HG02798 (cell line): ENCODE results near the gene ITCH.
"Not testable (repeated sequence)": the region's sequence is repeated elsewhere in the genome, so short reads cannot be mapped to it uniquely, and the experiment has no call there.

Source experiments
- ATAC-seq: cut with Tn5 transposase; IDR thresholded peaks from one replicate; pipeline ENCODE4 v1.9.1; 2021; ENCODE audit warnings: mild to moderate bottlenecking; ENCODE audit not compliant: unreplicated experiment, poor library complexity

ITCH gene

DNA sequence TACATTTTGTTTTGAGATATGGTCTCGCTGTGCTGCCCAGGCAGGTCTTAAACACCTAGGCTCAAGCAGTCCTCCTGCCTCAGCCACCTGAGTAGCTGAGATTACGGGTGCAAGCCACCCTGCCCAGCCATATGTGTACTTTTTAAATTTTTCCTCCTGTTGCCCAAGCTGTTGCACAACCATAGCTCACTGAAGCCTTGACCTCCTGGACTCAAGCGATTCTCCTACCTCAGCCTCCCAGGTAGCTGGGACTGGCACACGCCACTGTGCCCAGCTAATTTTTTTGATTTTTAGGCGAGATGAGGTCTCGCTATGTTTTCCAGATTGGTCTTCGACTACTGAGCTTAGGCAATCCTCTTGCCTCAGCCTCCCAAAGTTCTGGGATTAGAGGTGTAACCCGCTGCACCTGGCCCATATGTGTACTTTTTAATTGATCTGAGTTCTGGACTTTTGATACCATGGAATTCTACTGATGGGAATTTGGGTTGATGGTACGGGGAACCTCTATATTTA is 44.9 kb downstream of the ITCH start:
- no peak for ATAC-seq

DNA sequence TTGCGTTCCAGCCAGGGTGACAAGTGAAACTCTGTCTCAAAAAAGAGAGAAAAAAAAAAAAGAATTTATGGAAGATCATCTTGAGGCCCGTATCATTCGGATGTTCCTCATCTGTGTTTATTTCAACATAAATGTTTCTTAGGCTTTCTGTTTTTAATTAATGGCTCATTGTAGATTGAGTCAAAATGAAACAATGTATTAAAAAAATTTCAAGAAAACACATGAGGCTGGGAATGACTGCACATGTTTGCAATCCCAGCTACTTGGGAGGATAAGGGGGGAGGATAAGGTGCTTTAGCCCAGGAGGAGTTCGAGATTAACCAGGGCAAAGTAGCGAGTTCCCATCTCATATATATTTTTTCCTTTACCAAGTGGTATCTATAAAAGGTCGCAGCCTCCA is 47.3 kb downstream of the ITCH start:
- ATAC-seq: no peak

DNA sequence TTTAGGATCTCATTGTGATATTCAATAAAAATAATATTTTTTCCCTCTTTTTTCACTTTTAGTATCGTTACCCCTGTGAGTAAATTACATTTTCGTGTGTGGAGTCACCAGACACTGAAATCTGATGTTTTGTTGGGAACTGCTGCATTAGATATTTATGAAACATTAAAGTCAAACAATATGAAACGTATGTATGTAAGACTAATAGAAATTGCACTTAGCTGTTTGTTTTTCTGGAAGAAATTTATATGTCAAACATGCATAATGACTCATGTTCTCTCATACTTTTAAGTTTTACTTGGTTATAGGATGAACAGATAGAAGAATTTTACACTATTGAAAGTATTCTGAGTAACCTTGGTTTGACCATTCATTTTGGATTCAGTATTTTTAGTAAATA is 49.4 kb downstream of the ITCH start:
- ATAC-seq: no peak

DNA sequence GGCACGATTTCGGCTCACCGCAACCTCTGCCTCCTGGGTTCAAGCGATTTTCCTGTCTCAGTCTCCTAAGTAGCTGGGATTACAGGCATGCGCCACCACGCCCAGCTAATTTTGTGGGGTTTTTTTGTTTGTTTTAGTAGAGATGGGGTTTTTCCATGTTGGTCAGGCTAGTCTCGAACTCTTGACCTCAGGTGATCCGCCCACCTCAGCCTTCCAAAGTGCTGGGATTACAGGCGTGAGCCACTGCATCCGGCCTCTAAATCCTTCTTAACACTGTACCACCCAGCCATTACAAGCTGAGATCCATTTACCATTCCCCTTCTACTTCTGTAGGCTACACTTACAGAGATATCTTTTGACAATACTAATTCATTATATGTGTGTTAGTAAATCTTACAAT is 51.5 kb downstream of the ITCH start:
- peak; percentile 8 for ATAC-seq

DNA sequence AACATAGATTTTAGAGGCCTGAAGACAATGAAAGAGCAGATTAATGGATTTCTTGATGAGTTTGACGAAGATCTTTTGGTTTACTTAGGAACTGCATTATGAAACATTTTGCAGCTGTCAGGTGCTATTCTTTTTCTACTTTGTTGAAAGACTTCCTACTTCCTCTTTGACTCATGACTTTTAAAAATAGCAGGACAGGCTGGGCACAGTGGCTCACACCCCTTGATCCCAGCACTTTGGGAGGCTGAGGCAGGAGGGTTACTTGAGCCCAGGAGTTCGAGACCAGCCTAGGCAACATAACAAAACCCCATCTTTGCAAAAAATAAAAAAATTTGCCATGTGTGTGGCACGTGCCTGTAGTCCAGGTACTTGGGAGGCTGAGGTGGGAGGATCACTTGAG is 52.0 kb downstream of the ITCH start:
- peak; percentile 74 for ATAC-seq

DNA sequence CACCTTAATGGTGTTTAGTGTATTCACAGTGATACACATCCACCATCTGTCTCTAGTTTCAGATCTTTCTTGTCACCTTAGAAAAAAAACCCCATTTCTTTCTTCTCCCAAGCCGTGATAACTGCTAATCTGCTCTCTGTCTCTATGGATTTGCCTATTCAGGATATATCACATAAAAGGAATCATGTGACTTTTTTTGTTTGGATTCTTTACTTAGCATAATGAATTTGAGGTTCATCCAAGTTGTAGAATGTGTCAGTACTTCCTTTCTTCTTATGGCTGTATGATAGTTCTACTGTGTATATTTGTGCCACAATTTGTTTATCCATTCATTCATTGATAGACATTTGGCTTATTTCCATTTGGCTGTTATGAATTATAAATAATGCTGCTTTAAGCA is 57.1 kb downstream of the ITCH start:
- ATAC-seq: no peak

DNA sequence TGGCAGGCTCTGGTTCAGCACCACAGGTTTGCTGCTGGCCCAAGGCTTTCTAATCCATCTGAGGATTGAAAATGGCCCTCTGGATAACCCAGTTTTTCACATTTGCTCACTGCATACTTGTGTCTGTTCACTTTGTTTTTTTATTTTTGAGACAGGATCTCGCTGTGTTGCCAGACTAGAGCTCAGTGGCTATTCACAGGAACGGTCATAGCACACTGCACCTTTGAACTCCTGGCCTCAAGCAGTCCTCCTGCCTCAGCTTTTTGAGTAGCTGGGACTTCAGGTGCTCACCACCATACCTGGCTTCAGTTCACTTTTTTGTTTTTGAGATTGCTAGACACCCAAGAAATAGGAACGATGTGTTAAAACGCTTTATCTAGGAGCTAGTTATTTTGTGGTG is 57.9 kb downstream of the ITCH start:
- ATAC-seq: no peak

- no peak for ATAC-seq
Measured at GRCh38 chr20:34421766-34422466, 58.8 kb downstream of the ITCH start.

DNA sequence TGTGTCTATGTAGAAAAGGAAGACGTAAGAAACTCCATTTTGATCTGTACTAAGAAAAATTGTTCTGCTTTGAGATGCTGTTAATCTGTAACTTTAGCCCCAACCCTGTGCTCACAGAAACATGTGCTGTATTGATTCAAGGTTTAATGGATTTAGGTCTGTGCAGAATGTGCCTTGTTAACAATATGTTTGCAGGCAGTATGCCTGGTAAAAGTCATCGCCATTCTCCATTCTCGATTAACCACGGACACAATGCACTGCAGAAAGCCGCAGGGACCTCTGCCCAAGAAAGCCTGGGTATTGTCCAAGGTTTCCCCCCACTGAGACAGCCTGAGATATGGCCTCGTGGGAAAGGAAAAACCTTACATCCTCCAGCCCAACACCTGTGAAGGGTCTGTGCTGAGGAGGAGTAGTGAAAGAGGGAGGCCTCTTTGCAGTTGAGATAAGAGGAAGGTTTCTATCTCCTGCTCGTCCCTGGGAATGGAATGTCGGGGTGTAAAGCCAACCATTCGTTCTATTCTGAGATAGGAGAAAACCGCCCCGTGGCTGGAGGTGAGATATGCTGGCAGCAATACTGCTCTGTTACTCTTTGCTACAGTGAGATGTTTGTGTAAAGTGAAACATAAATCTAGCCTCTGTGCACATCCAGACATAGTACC is 62.1 kb downstream of the ITCH start:
- not testable (repeated sequence) for ATAC-seq

DNA sequence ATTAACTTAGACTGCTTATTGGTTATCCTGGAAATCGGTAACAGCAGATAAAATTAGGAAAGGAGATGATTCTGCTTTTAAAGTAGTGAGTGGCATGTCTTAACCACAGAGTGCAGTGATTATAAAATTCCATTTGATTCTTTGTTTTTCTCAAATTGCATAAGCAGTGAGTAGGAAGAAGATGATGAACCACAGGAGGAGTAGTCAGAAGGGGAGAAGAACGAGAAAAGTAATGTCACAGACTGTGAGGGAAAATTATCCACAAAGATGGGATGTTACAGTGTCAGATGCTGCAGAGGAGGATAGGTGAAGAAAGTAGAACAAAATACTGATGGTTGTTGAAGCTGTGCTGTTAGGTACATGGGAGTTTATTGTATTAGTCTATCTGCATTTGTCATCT is 63.0 kb downstream of the ITCH start:
- no peak for ATAC-seq

DNA sequence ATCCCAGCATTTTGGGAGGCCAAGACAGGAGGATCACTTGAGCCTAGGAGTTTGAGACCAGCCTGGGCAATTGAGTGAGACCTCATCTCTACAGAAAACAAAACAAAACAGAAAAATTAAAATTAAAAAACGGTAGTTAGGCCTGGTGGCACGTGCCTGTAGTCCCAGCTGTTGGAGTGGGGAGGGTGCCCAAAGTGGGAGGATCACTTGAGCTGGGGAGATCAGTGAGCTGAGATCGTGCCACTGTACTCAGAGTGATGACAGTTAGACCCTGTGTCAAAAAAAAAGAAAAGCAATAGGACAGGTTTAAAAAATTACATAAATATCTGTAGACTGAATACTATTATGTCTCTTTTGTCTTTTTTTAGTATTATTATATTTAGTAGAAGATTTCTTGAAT is 64.3 kb downstream of the ITCH start:
- no peak for ATAC-seq

DNA sequence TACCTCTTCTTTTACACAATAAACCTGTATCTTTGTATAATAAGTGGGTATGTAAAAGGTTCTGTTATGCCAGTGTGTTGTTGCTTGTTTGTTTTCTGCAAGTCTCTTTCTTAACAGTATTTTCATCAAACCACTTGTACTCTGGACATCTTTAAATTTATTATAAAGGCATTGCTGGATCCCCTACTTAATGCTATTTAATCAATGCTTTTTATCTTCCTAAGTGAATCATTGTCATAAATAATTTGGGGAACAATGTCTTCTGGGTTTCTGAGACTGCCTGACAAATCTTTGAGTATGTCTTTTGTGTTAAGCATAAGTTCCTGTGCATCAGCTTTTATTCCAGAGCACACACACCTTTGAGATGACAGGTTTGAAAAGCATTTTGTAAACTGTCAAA is 64.7 kb downstream of the ITCH start:
- ATAC-seq: no peak

DNA sequence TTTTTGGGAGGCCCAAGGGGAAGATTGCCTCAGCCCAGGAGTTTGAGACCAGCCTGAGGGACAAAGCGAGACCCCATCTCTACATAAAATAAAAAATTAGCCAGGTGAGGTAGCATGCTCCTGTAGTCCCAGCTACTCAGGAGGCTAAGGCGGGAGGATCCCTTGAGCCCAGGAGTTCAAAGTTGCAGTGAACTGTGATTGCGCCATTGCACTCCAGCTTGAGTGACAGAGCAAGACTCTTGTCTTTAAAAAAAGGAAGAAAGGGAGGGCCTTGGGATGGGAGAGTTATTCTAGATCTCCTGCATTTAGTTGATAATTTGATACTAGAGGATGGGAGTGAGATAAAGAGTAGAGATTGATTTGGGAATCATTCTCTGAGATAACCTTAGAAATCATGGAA is 68.1 kb downstream of the ITCH start:
- ATAC-seq: no peak

DNA sequence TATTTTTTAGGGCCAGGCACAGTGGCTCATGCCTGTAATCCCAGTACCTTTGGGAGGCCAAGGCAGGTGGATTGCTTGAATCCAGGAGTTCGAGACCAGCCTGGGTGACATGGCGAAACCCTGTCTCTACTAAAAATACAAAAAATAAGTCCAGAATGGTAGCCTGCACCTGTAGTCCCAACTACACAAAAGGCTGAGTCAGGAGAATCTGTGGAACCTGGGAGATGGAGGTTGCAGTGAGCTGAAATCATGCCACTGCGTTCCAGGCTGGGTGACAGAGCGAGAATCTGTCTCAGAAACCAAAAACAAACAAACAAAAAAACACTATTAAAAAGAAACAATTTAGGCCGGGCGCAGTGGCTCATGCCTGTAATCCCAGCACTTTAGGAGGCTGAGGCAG is 69.6 kb downstream of the ITCH start:
- ATAC-seq: not testable (repeated sequence)

DNA sequence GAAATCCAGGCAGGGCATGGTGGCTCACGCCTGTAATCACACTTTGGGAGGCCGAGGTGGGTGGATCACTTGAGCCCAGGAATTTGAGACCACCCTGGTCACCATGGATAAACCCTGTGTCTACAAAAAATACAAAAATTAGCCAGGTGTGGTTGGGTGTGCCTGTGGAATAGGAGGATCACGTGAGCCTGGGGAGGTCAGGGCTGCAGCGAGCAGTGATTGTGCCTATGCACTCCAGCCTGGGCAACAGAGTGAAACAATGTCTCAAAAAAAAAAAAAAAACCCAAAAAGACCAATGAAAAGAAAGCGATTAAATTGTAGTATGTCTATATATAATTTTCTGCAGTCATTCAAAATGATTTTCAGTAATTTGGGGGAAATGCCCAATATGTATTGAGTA is 70.3 kb downstream of the ITCH start:
- ATAC-seq: no peak

DNA sequence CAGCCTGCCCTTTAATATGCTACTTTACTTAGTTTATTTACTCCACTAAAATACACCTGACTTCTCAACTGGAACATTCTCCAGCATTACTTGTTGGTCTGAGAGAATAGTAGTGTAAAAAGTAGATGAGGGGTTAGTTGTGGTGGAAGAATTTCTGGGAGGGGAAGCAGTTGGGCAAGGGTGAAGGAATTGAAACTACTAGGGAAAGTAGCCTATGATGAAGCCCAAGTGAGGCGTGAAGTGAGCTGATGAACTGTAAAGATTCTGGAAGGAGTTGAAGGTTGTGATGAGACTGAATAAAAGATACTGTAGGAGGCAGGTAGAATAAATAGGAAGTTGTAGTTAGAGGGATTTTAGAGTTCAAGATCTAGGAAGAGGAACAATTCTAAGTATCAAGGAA is 72.5 kb downstream of the ITCH start:
- ATAC-seq: no peak

GRCh38 chr20:34437330-34437986 is 74.4 kb downstream of the ITCH start:
- ATAC-seq: no peak

DNA sequence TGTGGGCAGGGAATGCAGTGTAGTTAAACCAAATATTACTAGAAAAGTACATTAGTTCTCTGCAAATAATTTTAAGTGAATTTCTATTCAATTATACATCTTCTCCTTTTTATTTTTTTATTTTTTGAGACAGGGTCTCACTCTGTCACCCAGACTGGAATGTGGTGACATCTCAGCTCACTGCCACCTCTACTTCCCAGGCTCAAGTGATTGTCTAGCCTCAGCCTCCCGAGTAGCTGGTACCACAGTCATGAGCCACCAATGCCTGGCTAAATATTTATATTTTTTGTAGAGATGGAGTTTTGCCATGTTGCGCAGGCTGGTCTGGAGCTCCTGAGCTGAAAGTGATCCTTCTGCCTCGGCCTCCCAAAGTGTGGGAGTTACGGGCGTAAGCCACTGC is 76.1 kb downstream of the ITCH start:
- no peak for ATAC-seq

DNA sequence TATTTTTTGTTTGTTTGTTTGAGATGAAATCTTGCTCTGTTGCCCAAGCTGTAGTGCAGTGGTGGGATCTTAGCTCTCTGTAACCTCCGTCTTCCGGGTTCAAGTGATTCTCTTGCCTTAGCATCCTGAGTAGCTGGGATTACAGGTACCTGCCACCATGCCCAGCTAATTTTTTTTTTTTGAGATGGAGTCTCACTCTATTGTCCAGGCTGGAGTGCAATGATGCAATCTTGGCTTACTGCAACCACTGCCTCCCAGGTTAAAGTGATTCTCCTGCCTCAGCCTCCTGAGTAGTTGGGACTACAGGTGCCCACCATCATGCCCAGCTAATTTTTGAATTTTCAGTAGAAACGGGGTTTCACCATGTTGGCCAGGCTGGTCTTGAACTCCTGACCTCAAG is 78.3 kb downstream of the ITCH start:
- not testable (repeated sequence) for ATAC-seq

DNA sequence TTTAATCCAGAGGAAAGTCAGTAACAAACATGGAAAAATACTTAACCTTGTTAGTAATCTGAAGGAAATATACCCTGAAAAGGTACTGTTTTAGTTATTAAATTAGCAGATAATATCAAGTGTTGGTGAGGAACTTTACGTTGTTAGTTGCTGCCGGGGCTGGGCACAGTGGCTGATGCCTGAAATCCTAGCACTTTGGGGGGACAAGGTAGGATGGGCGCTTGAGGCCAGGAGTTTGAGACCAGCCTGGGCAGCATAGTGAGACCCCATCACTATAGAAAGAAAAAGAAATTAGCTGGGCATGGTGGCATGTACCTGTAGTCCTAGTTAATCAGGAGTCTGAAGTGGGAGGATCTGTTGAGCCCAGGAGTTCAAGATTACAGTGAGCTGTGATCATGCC is 80.5 kb downstream of the ITCH start:
- no peak for ATAC-seq

DNA sequence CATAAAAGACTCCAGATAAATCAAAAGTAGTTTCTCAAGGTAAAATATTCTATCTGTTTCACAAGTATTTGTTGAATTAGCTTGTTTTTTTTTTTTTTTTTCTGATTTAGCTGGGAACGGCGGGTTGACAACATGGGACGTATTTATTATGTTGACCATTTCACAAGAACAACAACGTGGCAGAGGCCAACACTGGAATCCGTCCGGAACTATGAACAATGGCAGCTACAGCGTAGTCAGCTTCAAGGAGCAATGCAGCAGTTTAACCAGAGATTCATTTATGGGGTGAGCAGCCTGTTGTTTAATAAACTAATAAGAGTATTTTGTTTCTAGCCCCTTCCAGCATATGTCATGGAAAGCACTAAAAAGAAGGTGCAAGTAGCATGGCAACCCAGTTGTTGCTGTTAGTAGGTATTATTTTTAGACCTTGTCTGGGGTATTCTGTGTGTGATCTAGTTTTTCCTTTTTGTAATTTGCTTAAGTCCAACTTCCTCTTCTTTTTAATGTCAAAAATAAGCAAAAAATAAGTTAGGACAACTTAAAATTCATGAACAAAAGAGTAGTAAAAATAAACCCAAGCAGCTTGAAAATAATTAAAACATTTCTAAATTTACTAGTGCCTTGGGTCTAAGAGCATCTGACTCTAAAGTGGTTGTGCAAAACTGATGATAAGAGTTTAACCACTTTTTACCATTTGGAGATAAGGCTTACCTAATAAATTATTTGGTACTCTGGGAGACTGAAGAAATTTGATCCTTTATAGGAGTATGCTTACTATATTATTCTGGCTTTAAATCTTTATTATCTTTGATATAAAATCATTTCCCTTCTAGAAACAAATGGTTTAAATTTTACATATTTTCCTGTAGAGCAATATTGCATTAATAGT is 82.3 kb downstream of the ITCH start:
- ATAC-seq: no peak
